ENCODE results near the gene PLSCR2.
A peak's percentile ranks its signal among the peaks of the same experiment; 100 is the strongest.

PLSCR2 gene

DNA sequence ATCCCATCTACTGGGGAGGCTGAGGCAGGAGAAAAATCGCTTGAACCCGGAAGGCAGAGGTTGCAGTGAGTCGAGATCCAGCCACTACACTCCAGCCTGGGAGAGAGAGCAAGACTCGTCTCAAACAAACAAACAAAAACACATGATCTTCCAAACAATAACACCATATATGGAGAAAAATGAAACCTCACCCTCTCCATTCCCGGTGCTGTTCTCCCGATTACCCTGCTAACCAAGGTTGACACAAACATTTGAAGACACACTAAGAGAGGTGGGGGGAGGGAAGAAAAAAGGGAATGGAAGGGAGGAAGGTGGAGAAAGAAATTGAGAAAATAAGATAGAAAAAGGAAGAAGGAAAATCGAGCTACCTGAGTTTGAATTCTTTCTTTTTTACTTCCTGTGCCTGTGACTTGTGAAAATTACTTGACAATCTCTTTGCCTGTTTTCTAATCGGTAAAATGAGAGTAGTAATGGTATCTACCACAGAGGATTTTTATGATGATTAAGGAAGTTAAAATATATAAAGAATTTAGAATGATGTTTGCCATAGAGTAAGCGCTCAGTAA, 1.1 kb upstream of the PLSCR2 start:
- no peak overlapping the region for H3K4me2 ChIP-seq (ENCODE audit: low read depth, low read length, poor library complexity, severe bottlenecking)
- no peak overlapping the region for H3K4me3 ChIP-seq (ENCODE audit: insufficient read depth, low read length, poor library complexity, severe bottlenecking)
- no peaks in the 10 kb centered on the region for H3K9me3 ChIP-seq (ENCODE audit: insufficient read depth, low read length)
- H3K27ac ChIP-seq (ENCODE audit: low read depth, low read length): no peak overlapping the region
- H3F3A ChIP-seq (ENCODE audit: insufficient read depth): no peaks in the 10 kb centered on the region
- no peaks in the 10 kb centered on the region for H3K27me3 ChIP-seq (ENCODE audit: low read length)
- no peak overlapping the region for H3K9ac ChIP-seq (ENCODE audit: low read length)
- no peaks in the 10 kb centered on the region for H3K36me3 ChIP-seq (ENCODE audit: low read length)
- TF ChIP-seq, protein P1, sequence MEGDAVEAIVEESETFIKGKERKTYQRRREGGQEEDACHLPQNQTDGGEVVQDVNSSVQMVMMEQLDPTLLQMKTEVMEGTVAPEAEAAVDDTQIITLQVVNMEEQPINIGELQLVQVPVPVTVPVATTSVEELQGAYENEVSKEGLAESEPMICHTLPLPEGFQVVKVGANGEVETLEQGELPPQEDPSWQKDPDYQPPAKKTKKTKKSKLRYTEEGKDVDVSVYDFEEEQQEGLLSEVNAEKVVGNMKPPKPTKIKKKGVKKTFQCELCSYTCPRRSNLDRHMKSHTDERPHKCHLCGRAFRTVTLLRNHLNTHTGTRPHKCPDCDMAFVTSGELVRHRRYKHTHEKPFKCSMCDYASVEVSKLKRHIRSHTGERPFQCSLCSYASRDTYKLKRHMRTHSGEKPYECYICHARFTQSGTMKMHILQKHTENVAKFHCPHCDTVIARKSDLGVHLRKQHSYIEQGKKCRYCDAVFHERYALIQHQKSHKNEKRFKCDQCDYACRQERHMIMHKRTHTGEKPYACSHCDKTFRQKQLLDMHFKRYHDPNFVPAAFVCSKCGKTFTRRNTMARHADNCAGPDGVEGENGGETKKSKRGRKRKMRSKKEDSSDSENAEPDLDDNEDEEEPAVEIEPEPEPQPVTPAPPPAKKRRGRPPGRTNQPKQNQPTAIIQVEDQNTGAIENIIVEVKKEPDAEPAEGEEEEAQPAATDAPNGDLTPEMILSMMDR (IDR thresholded peaks at IDR 0.05; ENCODE audit: insufficient read depth, low read length, poor library complexity, severe bottlenecking): no peak
- TF ChIP-seq EZH2phosphoT487 (conservative IDR thresholded peaks at IDR 0.05; ENCODE audit: low read length): no peak
- H2AFZ ChIP-seq (ENCODE audit: low read depth, low read length, severe bottlenecking): peak overlapping the region; percentile 27
- no peaks in the 10 kb centered on the region for H3K9me2 ChIP-seq (replicated peaks; ENCODE audit: insufficient read depth, low read length)
- no peaks in the 10 kb centered on the region for H3K79me2 ChIP-seq (ENCODE audit: insufficient read depth, low read length)
- no peaks in the 10 kb centered on the region for H4K20me1 ChIP-seq (ENCODE audit: low read depth, low read length)

- no peak overlapping the region for H3K9ac ChIP-seq (ENCODE audit: low read length)
- no peaks in the 10 kb centered on the region for H3F3A ChIP-seq (ENCODE audit: insufficient read depth)
- H2AFZ ChIP-seq (ENCODE audit: low read depth, low read length, severe bottlenecking): peak overlapping the region; percentile 92
- H3K9me3 ChIP-seq (ENCODE audit: insufficient read depth, low read length): no peaks in the 10 kb centered on the region
- H3K4me3 ChIP-seq (ENCODE audit: insufficient read depth, low read length, poor library complexity, severe bottlenecking): no peak overlapping the region
- no peak overlapping the region for H3K4me2 ChIP-seq (ENCODE audit: low read depth, low read length, poor library complexity, severe bottlenecking)
- H3K27me3 ChIP-seq (ENCODE audit: low read length): no peaks in the 10 kb centered on the region
- TF ChIP-seq EZH2phosphoT487 (conservative IDR thresholded peaks at IDR 0.05; ENCODE audit: low read length): no peak
- no peak overlapping the region for H3K27ac ChIP-seq (ENCODE audit: low read depth, low read length)
- no peaks in the 10 kb centered on the region for H4K20me1 ChIP-seq (ENCODE audit: low read depth, low read length)
- no peaks in the 10 kb centered on the region for H3K9me2 ChIP-seq (replicated peaks; ENCODE audit: insufficient read depth, low read length)
- no peaks in the 10 kb centered on the region for H3K79me2 ChIP-seq (ENCODE audit: insufficient read depth, low read length)
- no peaks in the 10 kb centered on the region for H3K36me3 ChIP-seq (ENCODE audit: low read length)
These were observed 651 bp downstream of the PLSCR2 start for GRCh38 chr3:146468671-146469149.

GRCh38 chr3:146468234-146468633, 1.1 kb downstream of the PLSCR2 start:
- Histone ChIP-seq H3K27me3 (ENCODE audit: low read length) (no peaks in the 10 kb centered on the region), H3F3A (ENCODE audit: insufficient read depth) (no peaks in the 10 kb centered on the region), H3K36me3 (ENCODE audit: low read length) (no peaks in the 10 kb centered on the region), H3K4me3 (ENCODE audit: insufficient read depth, low read length, poor library complexity, severe bottlenecking) (no peak overlapping the region), H3K4me2 (ENCODE audit: low read depth, low read length, poor library complexity, severe bottlenecking) (no peak overlapping the region), H3K9me2 (replicated peaks; ENCODE audit: insufficient read depth, low read length) (no peaks in the 10 kb centered on the region), H3K9ac (ENCODE audit: low read length) (no peak overlapping the region), H3K27ac (ENCODE audit: low read depth, low read length) (no peak overlapping the region), H4K20me1 (ENCODE audit: low read depth, low read length) (no peaks in the 10 kb centered on the region), H3K9me3 (ENCODE audit: insufficient read depth, low read length) (no peaks in the 10 kb centered on the region), H2AFZ (ENCODE audit: low read depth, low read length, severe bottlenecking) (no peak overlapping the region), H3K79me2 (ENCODE audit: insufficient read depth, low read length) (no peaks in the 10 kb centered on the region)
- TF ChIP-seq, protein P1 (IDR thresholded peaks at IDR 0.05; ENCODE audit: insufficient read depth, low read length, poor library complexity, severe bottlenecking): no peak
- no peak for TF ChIP-seq EZH2phosphoT487 (conservative IDR thresholded peaks at IDR 0.05; ENCODE audit: low read length)

GRCh38 chr3:146466604-146467003, 2.8 kb downstream of the PLSCR2 start:
- Histone ChIP-seq H3K9ac (ENCODE audit: low read length) (no peak overlapping the region), H3K79me2 (ENCODE audit: insufficient read depth, low read length) (no peaks in the 10 kb centered on the region), H3K4me2 (ENCODE audit: low read depth, low read length, poor library complexity, severe bottlenecking) (no peak overlapping the region), H3K4me3 (ENCODE audit: insufficient read depth, low read length, poor library complexity, severe bottlenecking) (no peak overlapping the region), H3K9me2 (replicated peaks; ENCODE audit: insufficient read depth, low read length) (no peaks in the 10 kb centered on the region), H3K36me3 (ENCODE audit: low read length) (no peaks in the 10 kb centered on the region), H3K27ac (ENCODE audit: low read depth, low read length) (no peak overlapping the region), H2AFZ (ENCODE audit: low read depth, low read length, severe bottlenecking) (no peak overlapping the region), H4K20me1 (ENCODE audit: low read depth, low read length) (no peaks in the 10 kb centered on the region), H3F3A (ENCODE audit: insufficient read depth) (no peaks in the 10 kb centered on the region), H3K27me3 (ENCODE audit: low read length) (no peaks in the 10 kb centered on the region), H3K9me3 (ENCODE audit: insufficient read depth, low read length) (no peaks in the 10 kb centered on the region)
- TF ChIP-seq EZH2phosphoT487 (conservative IDR thresholded peaks at IDR 0.05; ENCODE audit: low read length): no peak
- TF ChIP-seq, protein P1 (IDR thresholded peaks at IDR 0.05; ENCODE audit: insufficient read depth, low read length, poor library complexity, severe bottlenecking): no peak
